ENCODE results near the gene RPL7L1. TPM values are rescaled to one million over a fixed set of nuclear protein-coding genes. Genes with fewer than 3 reads are reported as not detected.
"Not testable (repeated sequence)": the region's sequence is repeated elsewhere in the genome, so short reads cannot be mapped to it uniquely, and the experiment has no call there.

RPL7L1 gene
- total and polyA plus RNA-seq, 9 donors: 48.6 to 97.8 (median 68.1) TPM

DNA sequence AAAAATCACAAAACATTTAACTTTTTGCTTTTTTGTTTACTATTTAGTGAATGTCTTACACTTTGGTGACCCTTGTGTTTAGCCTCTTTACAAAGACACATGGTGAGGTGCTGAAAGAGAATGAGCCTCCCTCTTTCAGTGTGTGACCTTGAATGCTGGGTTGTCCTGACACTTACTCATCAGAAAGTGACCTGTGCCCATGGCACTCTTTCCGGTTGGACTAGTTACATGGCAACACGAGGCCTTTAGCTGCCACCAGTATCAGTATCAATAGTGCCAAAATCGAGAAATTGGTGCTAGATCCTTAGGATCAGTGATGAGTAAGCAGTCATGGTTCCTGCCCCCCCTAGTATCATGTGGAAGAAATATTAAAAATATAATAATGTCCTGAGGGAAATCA, 1.7 kb upstream of the RPL7L1 start:
- H3K9me3 ChIP-seq: no peaks in the 10 kb centered on the region
- no peak for DNase-seq
- TF ChIP-seq POLR2A (IDR thresholded peaks at IDR 0.05) (no peak), CTCF (IDR thresholded peaks at IDR 0.05) (no peak)
- no peak overlapping the region for H3K4me3 ChIP-seq
- peaks cover 3% of the 10 kb centered on the region for H3K4me1 ChIP-seq (ENCODE audit: insufficient read depth)
- 31 to 56% (median 34%) methylated on average over 3 of the region's 3 CpGs for WGBS, 3 donors
- intact Hi-C loops (cut with DNase I): loop anchor here (2.0 to 10.0 kb wide), 5 partner anchors 93 to 217 kb away; partner anchors contain the start of genes BICRAL (in 1 of the 4) and PRPH2 (in 1 of the 4)
- no peaks in the 10 kb centered on the region for H3K36me3 ChIP-seq
- H3K27ac ChIP-seq: no peak overlapping the region
- no peaks in the 10 kb centered on the region for H3K27me3 ChIP-seq

- H3K36me3 ChIP-seq; DNase-seq; H3K4me1 ChIP-seq (ENCODE audit: insufficient read depth); H3K27me3 ChIP-seq; H3K9me3 ChIP-seq; intact Hi-C loops (cut with DNase I): not testable (repeated sequence)
- Histone ChIP-seq H3K27ac (peak overlapping the region; percentile 81 to 91), H3K4me3 (peak overlapping the region; percentile 72)
- 2 to 13% (median 5%) methylated on average over 25 of the region's 25 CpGs for WGBS, 3 donors
Observed at GRCh38 chr6:42880240-42880817, 913 bp downstream of the RPL7L1 start.

DNA sequence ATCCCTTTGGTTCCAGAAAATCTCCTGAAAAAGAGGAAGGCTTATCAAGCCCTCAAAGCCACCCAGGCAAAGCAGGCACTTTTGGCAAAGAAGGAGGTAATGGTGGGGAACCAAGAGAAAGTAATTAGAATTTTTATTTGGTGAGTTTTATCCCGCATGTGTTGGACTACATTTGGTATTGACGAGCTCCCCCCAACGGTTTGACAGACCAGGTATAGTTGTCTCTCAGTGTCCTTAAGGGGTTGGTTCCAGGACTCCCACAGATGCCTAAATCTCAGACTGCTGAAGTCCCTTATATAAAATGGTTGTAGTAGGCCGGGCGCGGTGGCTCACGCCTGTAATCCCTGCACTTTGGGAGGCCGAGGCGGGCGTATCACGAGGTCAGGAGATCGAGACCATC, 1.5 kb downstream of the RPL7L1 start:
- H3K27me3 ChIP-seq; H3K9me3 ChIP-seq; DNase-seq; H3K36me3 ChIP-seq; intact Hi-C loops (cut with DNase I); H3K4me1 ChIP-seq (ENCODE audit: insufficient read depth): not testable (repeated sequence)
- Histone ChIP-seq H3K27ac (peak overlapping the region; percentile 22 to 91), H3K4me3 (peak overlapping the region; percentile 72)
- WGBS, 3 donors: 68 to 85% (median 77%) methylated on average over 12 of the region's 12 CpGs

- WGBS, 3 donors: 46 to 52% (median 47%) methylated on average over 4 of the region's 4 CpGs
- intact Hi-C loops (cut with DNase I): no loop called here
- TF ChIP-seq POLR2A (IDR thresholded peaks at IDR 0.05): no peak
- TF ChIP-seq CTCF (IDR thresholded peaks at IDR 0.05): no peak
- no peak for TF ChIP-seq EP300 (IDR thresholded peaks at IDR 0.05)
- Histone ChIP-seq H3K36me3 (no peaks in the 10 kb centered on the region), H3K27me3 (no peaks in the 10 kb centered on the region), H3K4me3 (no peak overlapping the region), H3K4me1 (ENCODE audit: insufficient read depth) (no peaks in the 10 kb centered on the region), H3K9me3 (no peaks in the 10 kb centered on the region), H3K27ac (no peak overlapping the region)
- no peak for DNase-seq
Observed at GRCh38 chr6:42885702-42886101, 6.3 kb downstream of the RPL7L1 start.

GRCh38 chr6:42888201-42888600, 8.8 kb downstream of the RPL7L1 start:
- 92 to 94% (median 93%) methylated on average over 4 of the region's 4 CpGs for WGBS, 3 donors
- H3K27ac ChIP-seq: not testable (repeated sequence)

GRCh38 chr6:42889815-42890214, 10.4 kb downstream of the RPL7L1 start:
- H3K4me3 ChIP-seq: peak overlapping the region; percentile 79
- H3K9me3 ChIP-seq: no peaks in the 10 kb centered on the region
- H3K4me1 ChIP-seq (ENCODE audit: insufficient read depth): no peaks in the 10 kb centered on the region
- intact Hi-C loops (cut with DNase I): loop anchor here in 2 of 4 donors (5.0 kb wide), 2 partner anchors 228 to 1103 kb away; partner anchors contain the start of gene TOMM6 (in 1 of the 2)
- DNase-seq: no peak
- TF ChIP-seq EP300 (IDR thresholded peaks at IDR 0.05) (no peak), POLR2A (IDR thresholded peaks at IDR 0.05) (no peak), CTCF (IDR thresholded peaks at IDR 0.05) (no peak)
- H3K27ac ChIP-seq: no peak overlapping the region
- no peaks in the 10 kb centered on the region for H3K36me3 ChIP-seq
- WGBS, 3 donors: 39 to 49% (median 46%) methylated on average over 4 of the region's 4 CpGs
- H3K27me3 ChIP-seq: no peaks in the 10 kb centered on the region

More at GRCh38 chr6:42888201-42888600, 8.8 kb downstream of the RPL7L1 start:
- DNase-seq; H3K36me3 ChIP-seq; H3K27me3 ChIP-seq; intact Hi-C loops (cut with DNase I); H3K4me3 ChIP-seq; H3K9me3 ChIP-seq; H3K4me1 ChIP-seq (ENCODE audit: insufficient read depth): not testable (repeated sequence)
